Measurements from ENCODE around the gene PCSK2. TPM values are rescaled to one million over a fixed set of nuclear protein-coding genes. Genes with fewer than 3 reads are reported as not detected.

PCSK2 gene
- total and polyA plus RNA-seq, 10 donors = 0.06 to 0.17 (median 0.16) TPM; not detected in 3

- Histone ChIP-seq H3K27me3 (replicated peaks in 1 of 7) (peaks cover 0 to 35% (median 5%) of the 10 kb centered on the region in 7 donors), H3K4me3 (no peak overlapping the region), H3K27ac (no peak overlapping the region), H3K4me1 (no peaks in the 10 kb centered on the region), H3K36me3 (no peaks in the 10 kb centered on the region), H3K9me3 (peaks cover 0 to 13% (median 7%) of the 10 kb centered on the region in 8 donors)
- no peak for TF ChIP-seq POLR2AphosphoS5 (IDR thresholded peaks at IDR 0.05)
- no peak for TF ChIP-seq POLR2A (IDR thresholded peaks at IDR 0.05)
- TF ChIP-seq, protein P1, sequence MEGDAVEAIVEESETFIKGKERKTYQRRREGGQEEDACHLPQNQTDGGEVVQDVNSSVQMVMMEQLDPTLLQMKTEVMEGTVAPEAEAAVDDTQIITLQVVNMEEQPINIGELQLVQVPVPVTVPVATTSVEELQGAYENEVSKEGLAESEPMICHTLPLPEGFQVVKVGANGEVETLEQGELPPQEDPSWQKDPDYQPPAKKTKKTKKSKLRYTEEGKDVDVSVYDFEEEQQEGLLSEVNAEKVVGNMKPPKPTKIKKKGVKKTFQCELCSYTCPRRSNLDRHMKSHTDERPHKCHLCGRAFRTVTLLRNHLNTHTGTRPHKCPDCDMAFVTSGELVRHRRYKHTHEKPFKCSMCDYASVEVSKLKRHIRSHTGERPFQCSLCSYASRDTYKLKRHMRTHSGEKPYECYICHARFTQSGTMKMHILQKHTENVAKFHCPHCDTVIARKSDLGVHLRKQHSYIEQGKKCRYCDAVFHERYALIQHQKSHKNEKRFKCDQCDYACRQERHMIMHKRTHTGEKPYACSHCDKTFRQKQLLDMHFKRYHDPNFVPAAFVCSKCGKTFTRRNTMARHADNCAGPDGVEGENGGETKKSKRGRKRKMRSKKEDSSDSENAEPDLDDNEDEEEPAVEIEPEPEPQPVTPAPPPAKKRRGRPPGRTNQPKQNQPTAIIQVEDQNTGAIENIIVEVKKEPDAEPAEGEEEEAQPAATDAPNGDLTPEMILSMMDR (IDR thresholded peaks at IDR 0.05 in 8 of 11, conservative IDR thresholded peaks at IDR 0.05 in 3 of 11) = no peak
- no peak for DNase-seq
- 60 to 78% (median 69%) methylated on average over 8 of the region's 8 CpGs for WGBS, 5 donors
- intact Hi-C loops (cut with DNase I; ENCODE audit: low total_unique reads) = no loop called here
Measured at GRCh38 chr20:17439616-17440296, 212.9 kb downstream of the PCSK2 start.

DNA sequence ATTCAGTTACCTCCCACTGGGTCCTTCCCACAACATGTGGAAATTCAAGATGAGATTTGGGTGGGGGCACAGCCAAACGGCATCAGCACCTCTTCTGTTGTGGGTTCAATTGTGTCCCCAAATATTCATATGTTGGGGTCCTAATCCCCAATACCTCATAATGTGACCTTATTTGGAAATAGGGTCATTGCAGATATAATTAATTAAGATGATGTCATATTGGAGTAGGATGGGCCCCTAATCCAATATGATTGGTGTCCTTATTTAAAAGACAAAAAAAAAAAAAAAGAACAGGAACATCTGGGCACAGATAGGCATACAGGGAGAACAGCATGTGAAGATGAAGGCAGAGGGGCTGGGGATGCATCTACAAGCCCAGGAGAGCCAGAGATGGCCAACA lies 214.9 kb downstream of the PCSK2 start:
- WGBS, 5 donors = 85 to 95% (median 91%) methylated on average over 1 of the region's 1 CpG
- no peak overlapping the region for H3K4me3 ChIP-seq
- H3K4me1 ChIP-seq = no peaks in the 10 kb centered on the region
- peaks cover 0 to 41% (median 5%) of the 10 kb centered on the region in 7 donors for H3K27me3 ChIP-seq (replicated peaks in 1 of 7)
- H3K9me3 ChIP-seq = peaks cover 0 to 13% (median 7%) of the 10 kb centered on the region in 8 donors
- DNase-seq = no peak
- TF ChIP-seq, protein P1 (IDR thresholded peaks at IDR 0.05 in 8 of 11, conservative IDR thresholded peaks at IDR 0.05 in 3 of 11) = no peak
- TF ChIP-seq POLR2A (IDR thresholded peaks at IDR 0.05) = no peak
- intact Hi-C loops (cut with DNase I; ENCODE audit: low total_unique reads) = no loop called here
- H3K27ac ChIP-seq = no peak overlapping the region
- H3K36me3 ChIP-seq = no peaks in the 10 kb centered on the region

DNA sequence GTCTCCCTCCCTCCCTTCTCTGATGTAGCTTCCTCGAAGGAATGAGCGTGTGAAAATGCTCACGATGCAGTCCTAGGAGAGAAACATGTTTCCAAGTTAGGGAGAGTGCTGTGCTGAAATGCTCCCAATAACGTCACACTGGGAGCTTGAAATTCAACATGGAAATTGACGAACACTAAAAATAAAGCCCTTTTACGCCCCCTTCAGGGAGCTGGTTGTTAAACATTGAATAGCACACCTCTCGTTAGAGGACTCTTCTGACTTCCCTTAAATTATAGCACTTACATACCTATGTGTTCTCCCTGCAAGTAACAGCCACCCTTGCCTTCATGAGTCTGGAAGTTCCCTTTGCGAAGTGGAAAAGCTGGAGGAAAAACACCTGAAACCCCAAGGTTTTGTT lies 215.7 kb downstream of the PCSK2 start:
- H3K4me1 ChIP-seq = no peaks in the 10 kb centered on the region
- H3K4me3 ChIP-seq = no peak overlapping the region
- intact Hi-C loops (cut with DNase I; ENCODE audit: low total_unique reads) = no loop called here
- H3K27me3 ChIP-seq (replicated peaks in 1 of 7) = peaks cover 0 to 41% (median 5%) of the 10 kb centered on the region in 7 donors
- H3K27ac ChIP-seq = no peak overlapping the region
- 35 to 45% (median 44%) methylated on average over 8 of the region's 8 CpGs for WGBS, 5 donors
- TF ChIP-seq, protein P1 (IDR thresholded peaks at IDR 0.05 in 8 of 11, conservative IDR thresholded peaks at IDR 0.05 in 3 of 11) = no peak
- TF ChIP-seq POLR2A (IDR thresholded peaks at IDR 0.05) = no peak
- no peak for TF ChIP-seq POLR2AphosphoS5 (IDR thresholded peaks at IDR 0.05)
- H3K36me3 ChIP-seq = no peaks in the 10 kb centered on the region
- no peak for DNase-seq
- peaks cover 0 to 13% (median 7%) of the 10 kb centered on the region in 8 donors for H3K9me3 ChIP-seq

DNA sequence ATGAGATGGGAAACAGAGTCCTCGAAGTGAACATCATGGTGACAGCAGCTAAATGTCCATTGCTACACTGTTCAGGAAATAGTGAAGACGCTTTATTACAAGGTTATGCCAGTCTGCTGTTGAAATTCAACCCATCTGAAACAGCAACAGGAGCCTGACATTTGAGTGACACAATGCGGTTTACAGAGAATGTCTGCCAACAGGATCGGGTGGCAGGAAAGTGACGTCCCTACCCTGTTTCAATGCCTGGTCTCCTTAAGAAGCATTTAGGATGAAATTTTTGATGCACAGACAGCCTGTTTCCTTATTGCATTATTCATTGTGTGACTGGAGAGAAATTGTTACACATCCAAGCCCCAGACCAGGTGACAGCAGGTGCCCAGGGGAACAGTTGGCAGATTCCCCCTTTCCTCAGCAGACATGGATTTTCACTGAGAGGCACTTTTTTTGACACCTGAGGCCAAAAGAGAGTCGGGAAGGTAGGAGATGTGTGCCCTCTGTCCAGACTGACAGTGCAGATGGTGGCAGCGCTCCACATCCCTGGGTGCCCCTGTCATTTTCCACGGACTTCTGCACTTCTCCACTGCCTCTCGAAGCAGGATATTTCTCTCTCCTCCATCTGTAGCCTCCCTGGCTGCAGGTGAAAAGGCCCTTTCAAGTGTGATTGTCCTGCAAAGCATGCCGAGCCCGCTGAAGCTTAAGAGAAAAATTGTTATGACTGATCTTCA lies 216.5 kb downstream of the PCSK2 start:
- H3K27ac ChIP-seq = no peak overlapping the region
- intact Hi-C loops (cut with DNase I; ENCODE audit: low total_unique reads) = no loop called here
- H3K36me3 ChIP-seq = no peaks in the 10 kb centered on the region
- 74 to 82% (median 76%) methylated on average over 11 of the region's 11 CpGs for WGBS, 5 donors
- no peak for DNase-seq
- H3K9me3 ChIP-seq = peaks cover 0 to 13% (median 7%) of the 10 kb centered on the region in 8 donors
- no peaks in the 10 kb centered on the region for H3K4me1 ChIP-seq
- peaks cover 0 to 41% (median 5%) of the 10 kb centered on the region in 7 donors for H3K27me3 ChIP-seq (replicated peaks in 1 of 7)
- TF ChIP-seq, protein P1 (IDR thresholded peaks at IDR 0.05 in 8 of 11, conservative IDR thresholded peaks at IDR 0.05 in 3 of 11) = no peak
- TF ChIP-seq POLR2A (IDR thresholded peaks at IDR 0.05) (no peak), POLR2AphosphoS5 (IDR thresholded peaks at IDR 0.05) (no peak)
- no peak overlapping the region for H3K4me3 ChIP-seq

Measured in spleen (tissue), 11 donors.